ENCODE data around the gene CES1. TPM values are rescaled to one million over a fixed set of nuclear protein-coding genes. Genes with fewer than 3 reads are reported as not detected.
"Not testable (repeated sequence)": the region's sequence is repeated elsewhere in the genome, so short reads cannot be mapped to it uniquely, and the experiment has no call there.

Gene CES1
- total RNA-seq, 4 donors from 2014 or later = 2.0 to 14.0 (median 5.5) TPM

DNA sequence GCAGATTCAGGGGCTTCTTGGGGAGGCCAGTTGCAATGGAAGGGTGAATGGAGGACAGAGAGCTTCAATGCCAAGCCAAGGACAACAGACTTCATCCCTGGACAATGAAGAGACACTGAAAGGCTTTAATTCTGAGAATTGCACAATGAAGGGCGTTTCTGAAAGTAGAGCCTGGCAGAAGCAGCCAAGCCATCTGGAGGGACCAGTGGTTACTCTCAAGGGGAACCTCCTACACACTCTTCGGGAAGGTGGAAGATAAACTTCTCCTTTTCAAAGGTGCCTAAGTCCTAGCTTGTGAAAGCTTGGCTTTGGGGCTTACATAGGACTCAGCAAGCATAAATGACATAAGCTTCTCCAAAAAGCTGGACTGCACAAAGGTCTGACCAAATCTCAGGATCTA, 6.2 kb upstream of the CES1 start:
- Histone ChIP-seq H3K27me3 (no peaks in the 10 kb centered on the region), H3K4me1 (no peaks in the 10 kb centered on the region), H3K27ac (no peak overlapping the region), H3K9me3 (no peaks in the 10 kb centered on the region), H3K36me3 (no peaks in the 10 kb centered on the region), H3K4me3 (no peak overlapping the region)
- no peak for DNase-seq
- TF ChIP-seq CTCF (IDR thresholded peaks at IDR 0.05) (no peak), POLR2A (IDR thresholded peaks at IDR 0.05) (no peak)

- H3K27me3 ChIP-seq = no peaks in the 10 kb centered on the region
- no peak overlapping the region for H3K27ac ChIP-seq
- DNase-seq = no peak
- no peaks in the 10 kb centered on the region for H3K9me3 ChIP-seq
- no peaks in the 10 kb centered on the region for H3K4me1 ChIP-seq
- no peaks in the 10 kb centered on the region for H3K36me3 ChIP-seq
- TF ChIP-seq CTCF (IDR thresholded peaks at IDR 0.05) (no peak), POLR2A (IDR thresholded peaks at IDR 0.05) (no peak)
- H3K4me3 ChIP-seq = no peak overlapping the region
Measured at GRCh38 chr16:55836158-55836611, 3.3 kb upstream of the CES1 start.

- DNase-seq = no peak
- no peaks in the 10 kb centered on the region for H3K36me3 ChIP-seq
- no peaks in the 10 kb centered on the region for H3K4me1 ChIP-seq
- TF ChIP-seq CTCF (IDR thresholded peaks at IDR 0.05) (no peak), POLR2A (IDR thresholded peaks at IDR 0.05) (no peak)
- H3K27ac ChIP-seq = no peak overlapping the region
- H3K9me3 ChIP-seq = no peaks in the 10 kb centered on the region
- no peaks in the 10 kb centered on the region for H3K27me3 ChIP-seq
- no peak overlapping the region for H3K4me3 ChIP-seq
Measured at GRCh38 chr16:55835581-55835980, 2.7 kb upstream of the CES1 start.

DNA sequence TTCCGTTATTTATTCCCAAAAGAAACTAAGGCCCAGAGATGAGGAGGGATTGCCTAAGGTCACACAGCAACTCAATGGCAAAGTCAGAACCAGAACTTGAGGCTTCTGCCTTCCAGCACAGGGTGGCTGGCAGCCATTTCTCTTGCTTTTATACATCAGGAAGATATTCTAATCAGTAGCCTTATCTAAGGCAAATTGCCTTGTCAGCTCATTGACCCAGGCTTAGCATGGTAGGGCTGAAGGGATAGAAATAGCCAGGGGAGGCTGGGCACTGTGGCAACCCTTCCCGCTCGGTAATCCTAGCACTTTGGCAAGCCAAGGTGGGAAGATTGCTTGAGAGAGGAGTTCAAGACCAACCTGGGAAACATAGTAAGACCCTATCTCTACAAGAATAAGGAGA, 2.3 kb upstream of the CES1 start:
- H3K4me1 ChIP-seq, H3K4me3 ChIP-seq, H3K9me3 ChIP-seq, DNase-seq, H3K27ac ChIP-seq, H3K36me3 ChIP-seq, H3K27me3 ChIP-seq: not testable (repeated sequence)

DNA sequence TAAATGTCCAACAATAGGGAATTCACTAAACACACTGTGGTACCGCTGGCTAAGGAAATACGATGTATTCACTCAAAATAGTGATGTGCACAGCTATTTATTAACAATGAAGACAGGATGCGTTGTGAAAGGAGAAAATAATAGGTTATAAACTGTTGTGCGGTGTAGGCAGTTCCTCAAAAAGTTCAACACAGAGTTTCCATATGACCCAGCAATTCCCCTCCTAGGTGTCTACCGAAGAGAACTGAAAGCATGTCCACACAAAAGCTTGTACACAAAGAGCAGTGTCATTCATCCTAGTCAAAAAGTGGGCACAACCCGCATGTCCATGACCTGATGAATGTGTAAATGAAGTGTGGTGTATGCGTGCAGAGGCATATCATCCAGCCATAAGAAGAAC, 1.2 kb upstream of the CES1 start:
- DNase-seq = no peak
- Histone ChIP-seq H3K27ac (no peak overlapping the region), H3K9me3 (no peaks in the 10 kb centered on the region), H3K36me3 (no peaks in the 10 kb centered on the region), H3K4me3 (no peak overlapping the region), H3K27me3 (no peaks in the 10 kb centered on the region), H3K4me1 (no peaks in the 10 kb centered on the region)
- TF ChIP-seq POLR2A (IDR thresholded peaks at IDR 0.05) (no peak), CTCF (IDR thresholded peaks at IDR 0.05) (no peak)

DNA sequence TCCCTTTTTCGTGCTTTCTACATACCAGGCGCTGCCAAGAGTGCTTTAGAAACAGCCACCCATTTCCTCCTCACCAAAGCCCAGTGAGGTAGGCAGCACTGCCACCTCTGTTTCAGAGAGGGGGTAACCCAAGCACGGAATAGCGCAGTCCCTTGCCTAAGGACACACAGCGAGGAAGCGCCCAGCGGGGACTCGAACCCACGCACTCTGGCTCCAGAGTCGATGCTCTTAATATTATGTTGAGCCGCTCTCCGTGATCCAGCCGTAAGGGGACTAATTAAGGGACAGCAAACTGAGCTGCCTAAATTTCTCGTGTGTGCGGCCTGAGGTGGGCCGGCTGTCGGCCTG, 497 bp downstream of the CES1 start:
- H3K27ac ChIP-seq = peak overlapping the region in 1 of 4 donors; percentile 17
- no peaks in the 10 kb centered on the region for H3K36me3 ChIP-seq
- H3K4me1 ChIP-seq = no peaks in the 10 kb centered on the region
- H3K9me3 ChIP-seq = no peaks in the 10 kb centered on the region
- no peak for DNase-seq
- H3K27me3 ChIP-seq = no peaks in the 10 kb centered on the region
- TF ChIP-seq CTCF (IDR thresholded peaks at IDR 0.05) (no peak), POLR2A (IDR thresholded peaks at IDR 0.05) (no peak)
- peak overlapping the region in 1 of 4 donors; percentile 3 for H3K4me3 ChIP-seq

All from Peyer's patch (tissue), 4 donors.